ENCODE data around the gene BSN.

DNA sequence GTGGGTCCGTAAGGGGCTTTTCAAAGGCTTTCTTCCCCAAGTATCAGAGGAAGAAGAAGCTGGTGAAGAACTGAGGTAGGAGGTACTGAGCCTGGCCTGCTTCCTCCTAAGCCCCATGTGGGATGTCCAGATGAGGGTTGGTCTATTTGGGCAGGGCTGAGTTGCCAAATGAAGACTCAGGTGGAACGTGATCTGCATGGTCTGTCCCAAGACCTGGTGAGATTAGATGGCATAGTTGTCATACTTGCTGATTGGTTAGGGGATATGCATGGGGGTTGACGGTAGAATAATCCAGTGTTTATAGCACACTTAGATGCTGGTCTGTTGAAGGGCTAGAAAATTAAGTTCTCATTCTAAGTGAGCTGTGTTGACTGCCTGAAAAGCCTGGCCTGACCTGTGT, 36.3 kb upstream of the BSN start:
- TF ChIP-seq, protein P1, sequence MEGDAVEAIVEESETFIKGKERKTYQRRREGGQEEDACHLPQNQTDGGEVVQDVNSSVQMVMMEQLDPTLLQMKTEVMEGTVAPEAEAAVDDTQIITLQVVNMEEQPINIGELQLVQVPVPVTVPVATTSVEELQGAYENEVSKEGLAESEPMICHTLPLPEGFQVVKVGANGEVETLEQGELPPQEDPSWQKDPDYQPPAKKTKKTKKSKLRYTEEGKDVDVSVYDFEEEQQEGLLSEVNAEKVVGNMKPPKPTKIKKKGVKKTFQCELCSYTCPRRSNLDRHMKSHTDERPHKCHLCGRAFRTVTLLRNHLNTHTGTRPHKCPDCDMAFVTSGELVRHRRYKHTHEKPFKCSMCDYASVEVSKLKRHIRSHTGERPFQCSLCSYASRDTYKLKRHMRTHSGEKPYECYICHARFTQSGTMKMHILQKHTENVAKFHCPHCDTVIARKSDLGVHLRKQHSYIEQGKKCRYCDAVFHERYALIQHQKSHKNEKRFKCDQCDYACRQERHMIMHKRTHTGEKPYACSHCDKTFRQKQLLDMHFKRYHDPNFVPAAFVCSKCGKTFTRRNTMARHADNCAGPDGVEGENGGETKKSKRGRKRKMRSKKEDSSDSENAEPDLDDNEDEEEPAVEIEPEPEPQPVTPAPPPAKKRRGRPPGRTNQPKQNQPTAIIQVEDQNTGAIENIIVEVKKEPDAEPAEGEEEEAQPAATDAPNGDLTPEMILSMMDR (conservative IDR thresholded peaks at IDR 0.05; ENCODE audit: low read depth in 2 of 2) = no peak
- TF ChIP-seq POLR2AphosphoS5 (IDR thresholded peaks at IDR 0.05; ENCODE audit: low read depth) = no peak
- no peak for TF ChIP-seq EZH2 (IDR thresholded peaks at IDR 0.05; ENCODE audit: low read depth, unreplicated experiment)
- TF ChIP-seq, protein P2, sequence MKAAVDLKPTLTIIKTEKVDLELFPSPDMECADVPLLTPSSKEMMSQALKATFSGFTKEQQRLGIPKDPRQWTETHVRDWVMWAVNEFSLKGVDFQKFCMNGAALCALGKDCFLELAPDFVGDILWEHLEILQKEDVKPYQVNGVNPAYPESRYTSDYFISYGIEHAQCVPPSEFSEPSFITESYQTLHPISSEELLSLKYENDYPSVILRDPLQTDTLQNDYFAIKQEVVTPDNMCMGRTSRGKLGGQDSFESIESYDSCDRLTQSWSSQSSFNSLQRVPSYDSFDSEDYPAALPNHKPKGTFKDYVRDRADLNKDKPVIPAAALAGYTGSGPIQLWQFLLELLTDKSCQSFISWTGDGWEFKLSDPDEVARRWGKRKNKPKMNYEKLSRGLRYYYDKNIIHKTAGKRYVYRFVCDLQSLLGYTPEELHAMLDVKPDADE (IDR thresholded peaks at IDR 0.05) = no peak
